ENCODE data around the gene NES.

GRCh38 chr1:156712626-156713025 lies 35.4 kb upstream of the NES start:
- TF ChIP-seq CTCF (IDR thresholded peaks at IDR 0.05) (no peak), POLR2A (IDR thresholded peaks at IDR 0.05) (no peak)

Measured in heart left ventricle (tissue), 13 donors.